ENCODE data around the gene CLECL1. TPM values are rescaled to one million over a fixed set of nuclear protein-coding genes. Genes with fewer than 3 reads are reported as not detected.

CLECL1 gene
- polyA plus RNA-seq (2013, experiment 1 of 2) = not detected
- polyA plus RNA-seq (2013, experiment 2 of 2) = not detected

DNA sequence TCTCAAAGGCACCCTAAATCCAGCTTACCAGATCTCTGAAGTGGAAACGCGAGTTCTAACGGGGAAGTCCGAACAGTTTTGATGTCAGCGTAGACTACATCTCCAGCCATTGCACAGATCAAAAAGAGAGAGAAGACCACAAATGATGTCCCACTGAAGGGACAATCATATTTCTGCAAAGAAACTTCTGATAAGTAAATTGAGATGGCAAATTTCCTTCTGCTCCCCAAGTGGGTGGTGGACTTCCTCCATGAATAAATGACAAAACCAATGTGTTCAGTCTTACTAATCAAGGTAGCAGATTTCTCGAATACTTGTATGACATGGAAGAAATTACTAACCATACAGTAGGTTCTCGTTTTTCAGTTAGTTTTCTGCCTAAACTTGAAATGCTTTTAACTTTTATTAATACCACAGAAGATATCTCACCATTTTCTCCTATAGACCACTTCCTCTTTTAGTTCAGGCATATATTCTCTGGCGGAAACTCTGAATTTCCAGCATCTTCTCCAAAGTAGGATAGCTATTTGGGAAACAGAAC lies at the start of gene CLECL1:
TSS of gene CLECL1 (minus strand) at position 177 of the 541 bp plus-strand sequence.
- Histone ChIP-seq H3K36me3 (ENCODE audit: control insufficient read depth, insufficient read depth, low read length) (no peaks in the 10 kb centered on the region), H3K27ac (ENCODE audit: low read depth, low read length, severe bottlenecking) (no peak within 1 kb of the TSS), H3K9me3 (ENCODE audit: control insufficient read depth, low read length) (no peaks in the 10 kb centered on the region), H3K4me1 (ENCODE audit: control insufficient read depth, insufficient read depth, low read length, poor library complexity, severe bottlenecking) (no peaks in the 10 kb centered on the region), H3K4me3 (ENCODE audit: extremely low read depth, insufficient read depth, low read length, poor library complexity, severe bottlenecking) (no peak within 1 kb of the TSS)
- 93 to 100% methylated on average over 3 of the region's 8 CpGs for WGBS, 2 experiments (ENCODE audit: insufficient coverage in 2 of 2)

DNA sequence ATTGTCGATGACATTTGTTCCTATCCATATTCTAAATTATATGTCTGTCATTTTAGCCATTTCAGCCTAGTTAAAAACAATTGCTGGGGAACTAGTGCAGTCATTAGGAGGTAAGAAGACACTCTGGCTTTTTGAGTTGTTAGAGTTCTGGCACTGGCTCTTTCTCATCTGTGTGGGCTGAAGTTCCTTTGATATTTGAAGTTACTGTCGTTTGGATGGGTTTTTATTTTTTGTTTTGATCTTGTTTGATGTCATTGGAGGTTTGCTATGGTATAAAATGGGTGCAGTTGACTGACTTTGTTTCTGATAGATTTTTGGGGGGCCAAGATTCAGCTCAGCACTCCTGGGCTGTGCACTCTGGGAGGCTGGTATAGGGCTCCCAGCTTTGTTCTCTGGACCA lies 48.5 kb upstream of the CLECL1 start:
- no peaks in the 10 kb centered on the region for H3K36me3 ChIP-seq (ENCODE audit: control insufficient read depth, insufficient read depth, low read length)
- WGBS, 2 experiments (ENCODE audit: insufficient coverage in 2 of 2) = 60% methylated on average over 1 of the region's 2 CpGs; no CpG with 5 or more reads in 1 of the 2 experiments
- no peaks in the 10 kb centered on the region for H3K9me3 ChIP-seq (ENCODE audit: control insufficient read depth, low read length)
- H3K4me3 ChIP-seq (ENCODE audit: extremely low read depth, insufficient read depth, low read length, poor library complexity, severe bottlenecking) = no peak overlapping the region
- H3K4me1 ChIP-seq (ENCODE audit: control insufficient read depth, insufficient read depth, low read length, poor library complexity, severe bottlenecking) = no peaks in the 10 kb centered on the region
- no peak overlapping the region for H3K27ac ChIP-seq (ENCODE audit: low read depth, low read length, severe bottlenecking)

DNA sequence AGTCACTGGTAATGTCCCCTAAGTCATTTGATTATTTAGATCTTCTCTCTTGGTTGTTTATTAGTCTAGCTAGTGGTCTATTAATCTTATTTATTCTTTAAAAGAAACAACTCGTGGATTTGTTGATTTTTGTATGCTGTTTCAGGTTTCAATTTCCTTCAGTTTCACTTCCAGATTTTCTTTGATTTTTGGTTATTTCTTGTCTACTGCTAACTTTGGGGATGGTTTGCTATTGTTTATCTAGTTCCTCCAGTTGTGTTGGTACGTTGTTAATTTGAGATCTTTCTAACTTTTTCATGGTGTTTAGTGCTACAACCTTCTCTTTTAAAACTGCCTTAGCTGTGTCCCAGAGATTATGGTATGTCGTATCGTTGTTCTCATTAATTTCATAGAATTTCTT lies 46.3 kb upstream of the CLECL1 start:
- WGBS, 2 experiments (ENCODE audit: insufficient coverage in 2 of 2) = 0% methylated on average over 1 of the region's 4 CpGs; no CpG with 5 or more reads in 1 of the 2 experiments
- Histone ChIP-seq H3K36me3 (ENCODE audit: control insufficient read depth, insufficient read depth, low read length) (no peaks in the 10 kb centered on the region), H3K4me3 (ENCODE audit: extremely low read depth, insufficient read depth, low read length, poor library complexity, severe bottlenecking) (no peak overlapping the region), H3K4me1 (ENCODE audit: control insufficient read depth, insufficient read depth, low read length, poor library complexity, severe bottlenecking) (no peaks in the 10 kb centered on the region), H3K27ac (ENCODE audit: low read depth, low read length, severe bottlenecking) (no peak overlapping the region), H3K9me3 (ENCODE audit: control insufficient read depth, low read length) (no peaks in the 10 kb centered on the region)

DNA sequence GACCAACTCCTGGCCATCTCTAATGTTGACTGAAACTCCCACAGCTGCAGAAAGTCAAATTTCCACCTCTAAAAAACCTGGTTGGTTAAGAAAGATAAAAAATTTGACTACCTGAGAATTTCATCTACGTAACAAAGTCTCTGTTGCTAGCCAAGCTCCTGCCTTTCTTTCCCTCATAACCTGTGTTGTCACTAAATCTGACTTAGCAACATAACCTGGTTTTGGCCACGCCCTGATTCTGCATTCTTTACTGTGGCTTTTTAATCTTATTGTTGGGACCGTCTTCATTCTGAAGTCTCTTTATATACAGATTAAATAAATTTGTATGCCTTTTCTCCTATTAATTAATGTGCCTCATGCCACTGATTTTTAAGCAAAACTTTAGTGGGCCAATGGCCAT lies 43.9 kb upstream of the CLECL1 start:
- H3K9me3 ChIP-seq (ENCODE audit: control insufficient read depth, low read length) = no peaks in the 10 kb centered on the region
- 100% methylated on average over 1 of the region's 3 CpGs for WGBS, 2 experiments (ENCODE audit: insufficient coverage in 2 of 2)
- H3K36me3 ChIP-seq (ENCODE audit: control insufficient read depth, insufficient read depth, low read length) = no peaks in the 10 kb centered on the region
- H3K27ac ChIP-seq (ENCODE audit: low read depth, low read length, severe bottlenecking) = no peak overlapping the region
- no peaks in the 10 kb centered on the region for H3K4me1 ChIP-seq (ENCODE audit: control insufficient read depth, insufficient read depth, low read length, poor library complexity, severe bottlenecking)
- no peak overlapping the region for H3K4me3 ChIP-seq (ENCODE audit: extremely low read depth, insufficient read depth, low read length, poor library complexity, severe bottlenecking)

DNA sequence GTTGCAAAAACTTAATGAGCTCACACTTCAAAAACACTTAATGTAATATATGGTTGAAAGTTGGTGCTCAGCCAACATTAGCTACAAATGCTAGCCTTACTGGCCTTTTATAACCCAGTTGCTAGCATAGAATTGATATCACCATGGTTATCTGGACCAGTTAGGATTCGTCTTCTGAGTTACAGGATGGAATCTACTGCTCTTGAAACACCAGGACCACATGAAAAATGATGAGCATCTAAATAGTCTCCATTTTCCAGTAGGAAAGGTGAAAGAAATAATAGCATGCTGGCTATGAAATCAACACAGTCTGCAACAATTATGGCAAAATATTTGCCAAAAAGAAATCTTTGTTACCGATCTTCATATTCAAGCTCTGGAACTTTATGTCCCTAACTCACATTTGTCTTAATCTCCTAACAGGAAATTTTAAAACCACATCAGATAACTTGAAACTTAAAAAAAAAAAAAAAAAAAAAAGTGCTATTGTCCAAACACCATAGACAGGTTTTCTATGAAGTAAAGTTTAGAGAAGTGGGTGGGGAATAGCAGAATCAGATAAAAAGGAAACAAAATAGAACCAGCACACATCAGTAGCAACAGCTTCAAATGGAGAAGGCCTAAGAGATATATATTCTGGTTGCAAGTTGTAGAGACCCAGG lies 40.5 kb upstream of the CLECL1 start:
- 79 to 100% methylated on average over 1 to 2 of the region's 2 CpGs for WGBS, 2 experiments (ENCODE audit: insufficient coverage in 2 of 2)
- no peak overlapping the region for H3K4me3 ChIP-seq (ENCODE audit: extremely low read depth, insufficient read depth, low read length, poor library complexity, severe bottlenecking)

DNA sequence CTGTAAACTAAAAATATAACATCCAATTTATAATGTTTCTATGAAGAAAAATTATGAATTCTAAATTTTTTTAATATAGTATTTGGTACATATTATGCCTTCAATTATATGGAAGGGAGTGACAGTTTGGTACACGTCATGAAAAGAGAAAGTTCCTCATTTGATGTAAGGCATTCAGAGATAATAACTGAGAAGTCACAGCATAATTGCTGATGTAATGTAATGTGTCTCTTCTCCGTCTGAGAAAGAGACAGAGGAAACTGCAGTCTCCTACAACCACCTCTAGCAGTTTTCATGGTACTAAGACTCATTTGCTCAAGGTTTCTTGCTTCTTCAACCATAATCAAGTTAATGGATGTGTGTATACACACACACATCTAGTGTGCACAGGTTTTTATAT lies 30.1 kb upstream of the CLECL1 start:
- no peaks in the 10 kb centered on the region for H3K9me3 ChIP-seq (ENCODE audit: control insufficient read depth, low read length)
- H3K27ac ChIP-seq (ENCODE audit: low read depth, low read length, severe bottlenecking) = no peak overlapping the region
- H3K36me3 ChIP-seq (ENCODE audit: control insufficient read depth, insufficient read depth, low read length) = no peaks in the 10 kb centered on the region
- WGBS, 2 experiments (ENCODE audit: insufficient coverage in 2 of 2) = no CpG with 5 or more reads among the region's 2 CpGs
- no peak overlapping the region for H3K4me3 ChIP-seq (ENCODE audit: extremely low read depth, insufficient read depth, low read length, poor library complexity, severe bottlenecking)
- H3K4me1 ChIP-seq (ENCODE audit: control insufficient read depth, insufficient read depth, low read length, poor library complexity, severe bottlenecking) = no peaks in the 10 kb centered on the region

More for the DNA sequence above, 40.5 kb upstream of the CLECL1 start:
- H3K36me3 ChIP-seq (ENCODE audit: control insufficient read depth, insufficient read depth, low read length) = no peaks in the 10 kb centered on the region
- H3K4me1 ChIP-seq (ENCODE audit: control insufficient read depth, insufficient read depth, low read length, poor library complexity, severe bottlenecking) = no peaks in the 10 kb centered on the region
- H3K9me3 ChIP-seq (ENCODE audit: control insufficient read depth, low read length) = no peaks in the 10 kb centered on the region
- H3K27ac ChIP-seq (ENCODE audit: low read depth, low read length, severe bottlenecking) = no peak overlapping the region

DNA sequence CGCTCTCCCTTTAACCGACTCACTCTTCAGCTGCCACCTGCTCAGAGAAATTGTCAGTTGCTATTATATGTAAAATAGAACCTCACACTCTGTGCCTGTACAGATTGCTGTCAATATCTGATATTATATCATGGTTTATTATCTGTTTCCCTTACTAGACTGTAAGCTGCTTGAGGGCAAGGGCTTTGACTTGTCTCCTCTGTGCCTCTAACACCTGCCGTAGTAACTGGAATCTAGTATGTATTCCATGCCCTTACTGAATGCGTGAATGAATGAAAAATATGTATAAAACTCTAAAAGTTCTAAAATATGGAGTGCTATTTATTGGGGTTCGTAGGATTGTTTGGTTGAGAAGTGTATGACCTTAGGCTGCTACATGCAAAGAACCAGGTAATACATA lies 29.5 kb upstream of the CLECL1 start:
- no peak overlapping the region for H3K4me3 ChIP-seq (ENCODE audit: extremely low read depth, insufficient read depth, low read length, poor library complexity, severe bottlenecking)
- 83 to 92% methylated on average over 2 of the region's 5 CpGs for WGBS, 2 experiments (ENCODE audit: insufficient coverage in 2 of 2)
- H3K9me3 ChIP-seq (ENCODE audit: control insufficient read depth, low read length) = no peaks in the 10 kb centered on the region
- H3K36me3 ChIP-seq (ENCODE audit: control insufficient read depth, insufficient read depth, low read length) = no peaks in the 10 kb centered on the region
- no peaks in the 10 kb centered on the region for H3K4me1 ChIP-seq (ENCODE audit: control insufficient read depth, insufficient read depth, low read length, poor library complexity, severe bottlenecking)
- H3K27ac ChIP-seq (ENCODE audit: low read depth, low read length, severe bottlenecking) = no peak overlapping the region

DNA sequence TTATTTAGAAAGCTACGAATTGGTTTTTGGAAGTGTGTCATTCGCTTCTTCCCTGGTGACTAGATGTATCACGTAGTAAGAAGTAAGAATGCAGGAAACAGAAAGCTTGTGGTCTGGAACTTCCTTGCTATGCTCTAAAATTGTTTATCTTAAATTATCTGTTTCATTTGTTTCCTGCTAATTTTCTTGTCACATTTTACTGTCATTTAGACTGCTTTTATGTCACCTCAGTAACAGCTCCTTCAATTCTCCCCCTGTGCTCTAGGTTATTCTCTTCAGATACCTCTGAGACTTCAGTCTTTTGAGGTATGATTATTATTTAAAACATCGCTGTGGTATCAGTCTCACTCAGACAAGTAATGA lies 28.5 kb upstream of the CLECL1 start:
- H3K4me1 ChIP-seq (ENCODE audit: control insufficient read depth, insufficient read depth, low read length, poor library complexity, severe bottlenecking) = no peaks in the 10 kb centered on the region
- H3K27ac ChIP-seq (ENCODE audit: low read depth, low read length, severe bottlenecking) = no peak overlapping the region
- WGBS, 2 experiments (ENCODE audit: insufficient coverage in 2 of 2) = 85 to 89% methylated on average over 2 of the region's 4 CpGs
- no peaks in the 10 kb centered on the region for H3K9me3 ChIP-seq (ENCODE audit: control insufficient read depth, low read length)
- H3K36me3 ChIP-seq (ENCODE audit: control insufficient read depth, insufficient read depth, low read length) = no peaks in the 10 kb centered on the region
- no peak overlapping the region for H3K4me3 ChIP-seq (ENCODE audit: extremely low read depth, insufficient read depth, low read length, poor library complexity, severe bottlenecking)

DNA sequence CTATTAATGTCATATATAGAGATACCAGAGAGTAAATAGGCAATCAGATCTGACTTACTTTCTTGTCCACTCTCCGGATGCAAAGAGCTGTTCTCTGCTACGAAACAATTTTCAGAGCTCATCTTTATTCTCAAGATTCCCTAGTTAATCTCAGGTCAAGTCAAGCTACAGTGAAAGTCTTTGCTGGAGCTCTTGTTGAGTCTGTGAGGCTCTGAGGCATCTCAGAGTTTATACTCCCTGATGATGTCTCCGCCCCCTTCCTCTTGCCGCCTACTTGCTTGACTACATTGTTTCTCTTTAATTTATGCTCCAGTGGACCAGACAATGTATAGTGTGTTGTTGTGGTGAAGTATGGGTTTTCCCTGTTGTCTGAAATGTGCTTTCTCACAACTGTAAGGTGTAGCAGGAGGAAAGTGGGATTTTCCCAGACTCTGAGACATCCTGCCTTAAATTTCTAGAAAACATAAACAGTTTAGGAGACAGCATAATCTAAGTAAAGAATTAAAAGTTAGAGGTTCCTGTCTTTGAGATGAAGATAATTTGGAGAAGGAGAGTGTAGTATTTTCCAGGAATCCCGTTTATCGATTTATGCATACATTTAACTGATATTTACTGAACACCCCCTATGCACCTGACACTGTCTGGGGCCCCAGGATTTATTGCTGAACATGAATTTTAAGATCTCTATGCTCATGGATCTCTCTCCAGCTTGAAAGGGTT lies 28.0 kb upstream of the CLECL1 start, which contains the start of gene CD69:
TSS of gene CD69 (minus strand) at position 203 of the 720 bp plus-strand sequence. CDS start at position 122, 81 bp downstream.
- Histone ChIP-seq H3K4me1 (ENCODE audit: control insufficient read depth, insufficient read depth, low read length, poor library complexity, severe bottlenecking) (no peaks in the 10 kb centered on the region), H3K9me3 (ENCODE audit: control insufficient read depth, low read length) (no peaks in the 10 kb centered on the region), H3K27ac (ENCODE audit: low read depth, low read length, severe bottlenecking) (no peak within 1 kb of the TSS), H3K36me3 (ENCODE audit: control insufficient read depth, insufficient read depth, low read length) (no peaks in the 10 kb centered on the region), H3K4me3 (ENCODE audit: extremely low read depth, insufficient read depth, low read length, poor library complexity, severe bottlenecking) (no peak within 1 kb of the TSS)
- WGBS, 2 experiments (ENCODE audit: insufficient coverage in 2 of 2) = 83 to 89% methylated on average over 2 of the region's 6 CpGs

DNA sequence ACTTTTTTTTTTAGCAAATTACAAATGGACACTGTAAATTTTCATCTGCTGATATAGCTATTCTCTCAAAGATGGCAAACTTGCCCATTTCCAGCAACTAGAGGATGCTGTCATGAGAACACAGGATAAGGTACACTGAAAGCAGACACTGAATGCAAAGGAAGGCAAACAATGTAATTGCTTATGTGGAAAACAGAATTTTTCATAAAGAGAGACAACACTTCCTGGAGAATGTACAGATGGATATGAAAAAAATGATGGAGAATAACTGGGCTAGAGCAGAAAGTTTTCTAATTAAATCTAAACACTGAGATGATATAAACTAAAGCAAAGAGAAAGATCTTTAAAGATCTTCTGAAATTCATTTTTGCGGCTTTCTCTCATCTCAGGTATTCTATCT lies 27.2 kb upstream of the CLECL1 start:
- no peaks in the 10 kb centered on the region for H3K4me1 ChIP-seq (ENCODE audit: control insufficient read depth, insufficient read depth, low read length, poor library complexity, severe bottlenecking)
- H3K4me3 ChIP-seq (ENCODE audit: extremely low read depth, insufficient read depth, low read length, poor library complexity, severe bottlenecking) = no peak overlapping the region
- no peaks in the 10 kb centered on the region for H3K36me3 ChIP-seq (ENCODE audit: control insufficient read depth, insufficient read depth, low read length)
- no peak overlapping the region for H3K27ac ChIP-seq (ENCODE audit: low read depth, low read length, severe bottlenecking)
- H3K9me3 ChIP-seq (ENCODE audit: control insufficient read depth, low read length) = no peaks in the 10 kb centered on the region
- no CpG with 5 or more reads among the region's 1 CpG for WGBS, 2 experiments (ENCODE audit: insufficient coverage in 2 of 2)

DNA sequence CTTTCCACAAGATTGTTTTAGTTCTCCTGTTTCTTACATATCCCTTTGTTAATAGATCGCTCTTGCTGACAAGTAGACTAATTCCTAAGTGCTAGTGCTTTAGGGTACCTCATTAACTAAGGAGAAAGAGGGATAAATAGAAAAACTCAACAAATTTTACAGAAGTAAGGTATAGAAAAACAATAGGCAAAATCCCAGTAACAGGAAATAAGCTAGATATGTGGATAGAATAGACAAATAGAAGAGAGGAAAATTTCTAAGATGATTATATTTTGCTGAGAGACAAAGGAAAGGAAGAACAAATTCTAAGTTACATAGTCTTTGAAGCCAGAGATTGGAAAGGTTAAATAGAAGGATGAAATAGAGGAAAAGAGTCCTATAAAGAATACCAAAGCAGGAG lies 26.8 kb upstream of the CLECL1 start:
- no peaks in the 10 kb centered on the region for H3K9me3 ChIP-seq (ENCODE audit: control insufficient read depth, low read length)
- no CpG with 5 or more reads among the region's 1 CpG for WGBS, 2 experiments (ENCODE audit: insufficient coverage in 2 of 2)

More for the DNA sequence above, 26.8 kb upstream of the CLECL1 start:
- Histone ChIP-seq H3K27ac (ENCODE audit: low read depth, low read length, severe bottlenecking) (no peak overlapping the region), H3K4me3 (ENCODE audit: extremely low read depth, insufficient read depth, low read length, poor library complexity, severe bottlenecking) (no peak overlapping the region), H3K4me1 (ENCODE audit: control insufficient read depth, insufficient read depth, low read length, poor library complexity, severe bottlenecking) (no peaks in the 10 kb centered on the region), H3K36me3 (ENCODE audit: control insufficient read depth, insufficient read depth, low read length) (no peaks in the 10 kb centered on the region)

All from mesodermal cell (in vitro differentiated cells).